ENCODE data around the gene CASP10.
A peak's percentile ranks its signal among the peaks of the same experiment; 100 is the strongest.
"Not testable (repeated sequence)": the region's sequence is repeated elsewhere in the genome, so short reads cannot be mapped to it uniquely, and the experiment has no call there.

Gene CASP10

DNA sequence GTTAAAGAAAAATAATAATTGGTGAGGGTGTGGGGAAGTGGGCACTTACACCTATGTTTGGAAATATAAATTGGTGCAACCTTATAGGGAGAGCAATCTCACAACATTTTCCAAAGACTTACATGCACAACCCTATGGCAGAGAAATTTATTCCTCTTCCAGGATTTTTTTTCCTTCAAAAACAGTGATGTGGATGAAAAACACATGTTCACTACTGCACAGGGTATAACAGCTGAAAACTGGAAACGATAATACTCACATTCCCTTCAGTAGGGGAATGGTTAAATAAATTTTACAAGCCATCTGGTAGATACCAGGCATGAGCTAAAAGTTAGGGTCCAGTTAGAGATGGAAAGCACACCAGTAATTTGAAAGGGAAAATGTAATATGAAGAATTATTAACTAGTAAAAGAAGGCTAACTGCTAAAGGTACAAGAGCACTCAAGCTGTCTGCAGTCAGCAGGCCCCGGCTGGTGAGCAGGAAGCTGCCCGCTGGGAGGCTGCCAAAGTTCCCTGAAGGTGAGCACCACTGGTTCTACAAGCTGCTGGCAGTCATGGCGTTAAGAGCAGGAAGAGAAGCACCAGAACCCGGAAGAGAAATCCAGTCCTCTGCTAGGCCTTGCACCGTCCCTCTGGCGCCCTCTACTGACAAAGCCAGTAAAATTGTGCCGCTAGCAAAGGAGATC, 49.0 kb downstream of the CASP10 start:
- DNase-seq (ENCODE audit: low read depth in 1 of 2, low spot score in 1 of 2): peak; percentile 66 to 73

GRCh38 chr2:201232467-201232815, 49.5 kb downstream of the CASP10 start:
- no peak for DNase-seq (ENCODE audit: low read depth in 1 of 2, low spot score in 1 of 2)

DNA sequence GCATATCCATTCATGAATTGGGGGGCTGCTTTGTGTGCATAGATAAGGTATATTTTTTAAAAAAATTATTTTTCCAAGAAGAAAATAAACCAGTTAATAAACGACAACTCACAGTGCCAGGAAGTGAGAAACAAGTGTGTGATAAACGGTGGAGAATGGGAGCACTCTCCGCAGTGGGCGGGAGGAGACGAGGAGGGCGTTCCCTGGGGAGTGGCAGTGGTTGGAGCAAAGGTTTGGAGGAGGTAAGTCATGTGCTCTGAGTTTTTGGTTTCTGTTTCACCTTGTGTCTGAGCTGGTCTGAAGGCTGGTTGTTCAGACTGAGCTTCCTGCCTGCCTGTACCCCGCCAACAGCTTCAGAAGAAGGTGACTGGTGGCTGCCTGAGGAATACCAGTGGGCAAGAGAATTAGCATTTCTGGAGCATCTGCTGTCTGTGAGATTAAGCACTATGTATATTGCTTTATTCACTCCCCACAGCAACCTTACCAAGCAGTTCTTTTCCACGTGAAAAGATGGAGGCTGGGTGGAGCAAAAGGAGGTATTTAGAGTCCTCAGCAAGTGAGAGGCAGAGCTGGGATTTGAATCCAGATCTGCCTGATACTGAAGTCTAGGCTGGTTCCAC, 50.4 kb downstream of the CASP10 start:
- DNase-seq (ENCODE audit: low read depth in 1 of 2, low spot score in 1 of 2): peak; percentile 60 to 69

DNA sequence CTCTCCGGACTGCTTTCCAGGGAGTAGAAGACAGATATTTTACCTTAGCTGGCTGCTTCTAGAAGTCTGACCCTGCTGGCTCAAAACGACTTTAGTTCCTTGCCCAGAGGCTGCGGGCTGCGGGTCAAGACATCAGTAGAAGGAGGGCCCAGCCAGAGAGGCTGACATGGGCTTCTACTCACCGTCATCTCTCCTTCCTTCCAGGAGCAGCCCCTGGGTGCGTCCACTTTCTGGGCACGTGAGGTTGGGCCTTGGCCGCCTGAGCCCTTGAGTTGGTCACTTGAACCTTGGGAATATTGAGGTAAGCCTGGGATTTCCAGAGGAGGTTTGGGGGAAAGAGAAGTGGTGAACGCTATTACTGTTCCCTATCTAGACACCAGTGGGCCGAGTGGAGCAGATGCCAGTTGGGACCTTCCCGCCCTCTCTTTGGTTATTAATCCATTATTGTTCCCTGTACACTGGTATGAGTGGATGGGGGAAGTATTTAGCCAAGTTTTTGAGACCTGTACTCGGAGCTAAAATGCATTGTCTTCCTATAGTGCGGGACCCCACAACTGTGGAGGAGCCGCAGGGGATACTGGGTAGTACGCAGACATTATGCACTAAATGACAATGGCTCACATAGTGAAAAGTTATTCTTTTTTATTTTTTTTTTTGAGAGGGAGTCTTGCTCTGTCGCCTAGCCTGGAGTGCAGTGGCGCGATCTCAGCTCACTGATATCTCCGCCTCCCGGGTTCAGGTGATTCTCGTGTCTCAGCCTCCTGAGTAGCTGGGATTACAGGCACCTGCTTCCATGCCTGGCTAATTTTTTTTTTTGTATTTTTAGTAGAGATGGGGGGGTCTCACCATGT, 51.1 kb downstream of the CASP10 start:
- no peak for DNase-seq (ENCODE audit: low read depth in 1 of 2, low spot score in 1 of 2)

- no peak for DNase-seq (ENCODE audit: low read depth in 1 of 2, low spot score in 1 of 2)
Observed at GRCh38 chr2:201234663-201235135, 51.8 kb downstream of the CASP10 start.

- no peak for DNase-seq (ENCODE audit: low read depth in 1 of 2, low spot score in 1 of 2)
Observed at GRCh38 chr2:201235860-201236811, 53.2 kb downstream of the CASP10 start.

GRCh38 chr2:201237486-201238123, 54.7 kb downstream of the CASP10 start:
- no peak for DNase-seq (ENCODE audit: low read depth in 1 of 2, low spot score in 1 of 2)

- DNase-seq (ENCODE audit: low read depth in 1 of 2, low spot score in 1 of 2): not testable (repeated sequence)
Observed at GRCh38 chr2:201239167-201239935, 56.4 kb downstream of the CASP10 start.

DNA sequence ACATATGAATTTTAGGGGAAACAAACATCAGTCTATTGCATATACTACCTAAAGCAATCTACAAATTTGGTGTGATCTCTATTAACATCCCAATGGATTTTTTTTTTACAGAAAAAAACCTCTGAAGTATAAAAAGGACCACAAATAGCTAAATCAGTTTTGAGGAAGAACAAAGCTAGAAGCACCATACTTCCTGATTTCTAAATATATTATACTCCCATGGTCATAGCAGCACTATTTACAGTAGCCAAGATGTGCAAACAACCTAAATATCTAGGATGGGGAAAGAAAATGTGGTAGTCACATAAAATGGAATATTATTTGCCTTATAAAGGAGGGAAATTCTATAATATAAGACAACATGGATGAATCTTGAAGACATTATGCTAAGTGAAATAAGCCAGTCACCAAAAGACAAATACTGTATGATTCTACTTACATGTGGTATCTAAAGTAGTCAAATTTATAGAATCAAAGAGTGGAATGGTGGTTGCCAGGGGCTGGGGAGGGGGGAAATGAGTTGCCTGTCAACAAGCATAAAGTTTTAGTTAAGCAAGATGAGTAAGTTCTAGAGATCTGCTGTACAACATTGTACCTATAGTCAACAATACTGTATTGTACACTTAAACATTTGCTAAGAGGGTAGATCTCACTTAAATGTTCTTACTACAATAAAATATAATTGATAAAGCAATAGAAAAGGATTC, 59.8 kb downstream of the CASP10 start:
- DNase-seq (ENCODE audit: low read depth in 1 of 2, low spot score in 1 of 2): no peak

- no peak for DNase-seq (ENCODE audit: low read depth in 1 of 2, low spot score in 1 of 2)
Observed at GRCh38 chr2:201244829-201245228, 61.9 kb downstream of the CASP10 start.

DNA sequence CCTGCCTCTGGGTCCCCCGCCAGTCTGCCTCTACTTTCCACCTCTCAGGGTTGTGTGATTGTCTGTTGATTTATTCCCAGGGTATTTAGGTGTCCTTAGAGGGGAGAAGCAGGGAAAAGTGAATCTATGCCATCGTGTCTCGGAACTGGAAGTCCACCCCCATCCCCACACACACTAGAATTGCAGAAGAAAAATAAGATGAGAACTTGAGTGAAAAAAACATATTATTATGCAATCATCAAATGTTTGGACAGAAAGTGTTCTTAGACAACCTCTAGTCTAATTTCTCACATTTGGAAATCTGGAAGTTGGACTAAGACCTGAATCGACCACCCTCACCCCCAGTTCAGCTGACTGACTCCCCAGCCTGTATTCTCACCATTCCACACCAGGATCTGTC, 63.3 kb downstream of the CASP10 start:
- no peak for DNase-seq (ENCODE audit: low read depth in 1 of 2, low spot score in 1 of 2)

DNA sequence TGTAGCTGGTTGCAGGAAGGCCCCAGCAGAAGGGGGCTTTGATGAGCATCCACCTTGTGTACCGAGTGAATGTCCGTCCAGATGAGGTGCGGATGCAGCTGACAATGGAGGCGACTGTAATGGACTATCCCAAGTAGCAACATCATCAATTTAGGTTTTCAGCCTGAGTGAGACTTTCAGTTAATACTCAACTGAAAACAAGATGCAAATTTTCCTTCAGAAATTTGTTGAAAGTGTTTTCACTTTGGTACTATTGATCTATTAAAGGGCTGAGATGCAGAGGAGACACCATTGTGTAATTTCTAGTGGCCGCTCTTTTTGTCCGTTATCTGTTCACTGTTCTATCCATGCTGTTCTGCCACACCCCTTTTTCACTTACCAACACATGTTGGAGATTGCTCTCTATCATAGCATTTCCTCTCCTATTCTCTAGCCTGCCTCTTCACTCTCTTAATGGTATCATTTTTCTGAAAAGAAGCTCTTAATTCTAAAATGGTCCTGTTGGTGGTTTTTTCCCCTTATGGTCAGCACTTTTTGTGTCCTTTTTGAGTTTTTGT, 65.4 kb downstream of the CASP10 start:
- DNase-seq (ENCODE audit: low read depth in 1 of 2, low spot score in 1 of 2): no peak

GRCh38 chr2:201249889-201250288, 66.9 kb downstream of the CASP10 start:
- no peak for DNase-seq (ENCODE audit: low read depth in 1 of 2, low spot score in 1 of 2)

GRCh38 chr2:201250741-201251140, 67.8 kb downstream of the CASP10 start:
- no peak for DNase-seq (ENCODE audit: low read depth in 1 of 2, low spot score in 1 of 2)

DNA sequence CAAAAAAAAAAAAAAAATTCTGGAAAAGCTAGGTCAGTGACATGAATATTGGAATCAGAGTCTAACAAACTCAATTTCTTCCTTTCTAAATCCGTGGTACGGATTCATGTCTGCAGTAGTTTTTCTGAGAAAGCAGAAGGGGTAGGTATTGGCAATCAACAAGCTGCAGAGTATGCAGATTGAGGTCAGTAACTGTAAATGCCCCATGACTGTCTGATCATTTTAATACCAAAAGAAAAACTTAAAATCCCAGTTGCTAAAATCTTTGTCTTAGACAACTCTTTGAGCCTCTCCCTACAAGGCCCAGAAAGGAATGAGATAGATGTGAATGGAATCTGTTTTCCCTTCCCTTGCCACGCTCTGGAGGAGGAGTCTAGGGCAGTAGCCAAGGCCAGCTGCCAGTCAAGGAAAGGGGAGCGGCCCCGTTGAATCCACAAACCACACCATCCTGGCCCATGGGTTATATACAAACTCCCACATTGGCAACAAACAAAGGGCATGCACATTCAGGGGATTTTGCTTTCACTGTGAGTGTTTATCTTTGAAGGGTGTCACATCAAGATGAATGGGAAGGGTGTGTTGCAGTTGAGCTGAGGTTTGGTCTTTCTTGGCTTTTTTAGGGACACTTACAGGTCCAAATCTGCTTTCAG, 71.3 kb downstream of the CASP10 start:
- no peak for DNase-seq (ENCODE audit: low read depth in 1 of 2, low spot score in 1 of 2)

GRCh38 chr2:201255408-201256033, 72.6 kb downstream of the CASP10 start:
- no peak for DNase-seq (ENCODE audit: low read depth in 1 of 2, low spot score in 1 of 2)

DNA sequence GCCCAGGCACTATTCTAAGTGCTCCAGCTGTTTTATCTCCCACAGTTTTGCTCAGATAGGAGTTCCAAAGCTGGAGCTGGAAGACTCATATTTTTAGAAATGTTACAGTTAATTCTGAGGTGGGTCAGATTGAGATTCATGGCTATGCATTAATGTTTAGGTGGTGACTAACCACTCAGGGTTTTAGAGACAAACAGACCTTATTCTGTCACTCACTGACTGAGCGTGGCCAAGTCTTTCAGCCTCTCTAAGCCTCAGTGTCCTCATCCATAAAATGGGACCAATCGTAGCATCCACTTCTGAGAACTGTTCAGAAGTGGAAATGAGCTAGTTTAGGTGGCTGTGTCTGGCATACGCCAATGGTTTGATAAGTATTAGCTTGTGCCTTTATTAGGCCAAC, 73.1 kb downstream of the CASP10 start:
- DNase-seq (ENCODE audit: low read depth in 1 of 2, low spot score in 1 of 2): no peak
